HepG2 (cell line): Measurements from ENCODE around the gene STARD10. TPM values are rescaled to one million over a fixed set of nuclear protein-coding genes. Genes with fewer than 3 reads are reported as not detected.

Source experiments
- ATM ChIP-seq: fragments of 450-650 bp; IDR thresholded peaks from 2 replicates; pipeline ENCODE4 v1.7.1; 2017; ENCODE audit warnings: mild to moderate bottlenecking, borderline replicate concordance
- CBX5 ChIP-seq: sonication (generic); formaldehyde crosslinking; IDR thresholded peaks from 2 replicates; pipeline ENCODE4 v1.4.0; 2020; ENCODE audit warnings: missing genetic modification reagents, borderline replicate concordance
- ELF3 ChIP-seq: IDR thresholded peaks from 2 replicates; pipeline ENCODE4 v1.6.1; 2016; ENCODE audit warnings: missing genetic modification reagents, missing compliant biosample characterization
- ELF4 ChIP-seq: sonication (generic); formaldehyde crosslinking; IDR thresholded peaks from 2 replicates; pipeline ENCODE4 v1.5.0; 2020; ENCODE audit warnings: missing genetic modification reagents, mild to moderate bottlenecking, moderate library complexity, borderline replicate concordance
- EZH2 ChIP-seq: conservative IDR thresholded peaks from 2 replicates; pipeline ENCODE4 v1.6.1; 2012; ENCODE audit warnings: mild to moderate bottlenecking, low read depth, low read length, moderate library complexity
- KLF6 ChIP-seq: IDR thresholded peaks from 2 replicates; pipeline ENCODE4 v1.8.0; 2016; ENCODE audit warnings: missing biosample characterization, missing genetic modification reagents
- NAIF1 ChIP-seq: sonication (generic); formaldehyde crosslinking; IDR thresholded peaks from 2 replicates; pipeline ENCODE4 v1.5.0; 2020; ENCODE audit warnings: mild to moderate bottlenecking, missing genetic modification reagents, borderline replicate concordance
- RCOR2 ChIP-seq: IDR thresholded peaks from 2 replicates; pipeline ENCODE4 v1.6.1; 2016; ENCODE audit warnings: missing biosample characterization, missing genetic modification reagents
- REXO4 ChIP-seq: sonication (generic); formaldehyde crosslinking; IDR thresholded peaks from 2 replicates; pipeline ENCODE4 v1.8.0; 2022; ENCODE audit warnings: missing genetic modification reagents, mild to moderate bottlenecking, borderline replicate concordance
- SYNCRIP ChIP-seq: fragments of 200-400 bp; formaldehyde crosslinking; IDR thresholded peaks from 2 replicates; pipeline ENCODE4 v1.6.1; 2018; ENCODE audit warnings: mild to moderate bottlenecking, low read depth, low read length; ENCODE audit not compliant: insufficient read depth
- TAF1 ChIP-seq: sonication (generic); formaldehyde crosslinking; IDR thresholded peaks from 2 replicates; pipeline ENCODE4 v1.4.0; 2020; ENCODE audit warnings: missing genetic modification reagents
- TBL1XR1 ChIP-seq: fragments of 150-350 bp; IDR thresholded peaks from 2 replicates; pipeline ENCODE4 v1.6.1; 2014; ENCODE audit warnings: borderline replicate concordance, low read length; ENCODE audit not compliant: partially characterized antibody
- TCF7L2 ChIP-seq: IDR thresholded peaks from 2 replicates; pipeline ENCODE4 v1.6.1; 2011; ENCODE audit warnings: mild to moderate bottlenecking, low read depth, low read length, moderate library complexity
- TSC22D2 ChIP-seq: sonication (generic); formaldehyde crosslinking; IDR thresholded peaks from 2 replicates; pipeline ENCODE4 v1.5.1; 2020; ENCODE audit warnings: missing genetic modification reagents, mild to moderate bottlenecking, borderline replicate concordance
- XBP1 ChIP-seq: sonication (generic); formaldehyde crosslinking; IDR thresholded peaks from 2 replicates; pipeline ENCODE4 v1.5.0; 2020; ENCODE audit warnings: missing genetic modification reagents
- ZNF33B ChIP-seq: sonication (generic); formaldehyde crosslinking; IDR thresholded peaks from 2 replicates; pipeline ENCODE4 v1.5.1; 2020; ENCODE audit warnings: mild to moderate bottlenecking, missing genetic modification reagents
- ZNF546 ChIP-seq: sonication (generic); formaldehyde crosslinking; conservative IDR thresholded peaks from 2 replicates; pipeline ENCODE4 v1.8.1; 2023; ENCODE audit warnings: mild to moderate bottlenecking, missing genetic modification reagents
- ZSCAN22 ChIP-seq: sonication (generic); formaldehyde crosslinking; IDR thresholded peaks from 2 replicates; pipeline ENCODE4 v1.4.0; 2020; ENCODE audit warnings: mild to moderate bottlenecking, missing genetic modification reagents
- polyA plus RNA-seq, 8 experiments: library from polyadenylated mRNA; depleted of rRNA in 3 of 8; stranded (reverse) in 7 of 8; unstranded in 1 of 8; fragments of >200 nt; fragmentation: Illumina TruSeq in 4 of 8; extraction: Trizol in 4 of 8; gene quantifications; 2 replicates each; pipeline versions ENCODE4 v1.2.1 to v1.2.3, GENCODE V29; 2011 to 2016; ENCODE audit warnings: low read depth in 4 of 8, missing spikeins in 1 of 8, mixed read lengths in 1 of 8; ENCODE audit not compliant: insufficient read depth in 1 of 8
- total RNA-seq, 5 experiments: library from RNA; depleted of rRNA; stranded (reverse); fragments of >200 nt; fragmentation: Illumina TruSeq; extraction: Trizol; gene quantifications; 2 replicates each; pipeline ENCODE4 v1.2.3, GENCODE V29; 2016; ENCODE audit warnings: low read depth in 1 of 5
- TF ChIP-seq, protein P1 (sequence below): sonication (generic); formaldehyde crosslinking; IDR thresholded peaks from 2 replicates; pipeline ENCODE4 v1.5.0; 2020; ENCODE audit warnings: mild to moderate bottlenecking, missing genetic modification reagents
- TF ChIP-seq, protein P2 (sequence below): sonication (generic); formaldehyde crosslinking; IDR thresholded peaks from 2 replicates; pipeline ENCODE4 v1.4.0; 2020; ENCODE audit warnings: missing genetic modification reagents
- TF ChIP-seq, protein P3 (sequence below): fragments of 450-650 bp; IDR thresholded peaks from 2 replicates; pipeline ENCODE4 v1.6.1; 2017; ENCODE audit warnings: mild to moderate bottlenecking
- TF ChIP-seq, protein P4 (sequence below): sonication (generic); formaldehyde crosslinking; IDR thresholded peaks from 2 replicates; pipeline ENCODE4 v1.4.0; 2020; ENCODE audit warnings: missing genetic modification reagents

Gene STARD10
- total and polyA plus RNA-seq, 2 of the 13 experiments (the other 11 are each of a cell fraction or from before 2014, with no cell fraction given): 260 to 341 TPM

DNA sequence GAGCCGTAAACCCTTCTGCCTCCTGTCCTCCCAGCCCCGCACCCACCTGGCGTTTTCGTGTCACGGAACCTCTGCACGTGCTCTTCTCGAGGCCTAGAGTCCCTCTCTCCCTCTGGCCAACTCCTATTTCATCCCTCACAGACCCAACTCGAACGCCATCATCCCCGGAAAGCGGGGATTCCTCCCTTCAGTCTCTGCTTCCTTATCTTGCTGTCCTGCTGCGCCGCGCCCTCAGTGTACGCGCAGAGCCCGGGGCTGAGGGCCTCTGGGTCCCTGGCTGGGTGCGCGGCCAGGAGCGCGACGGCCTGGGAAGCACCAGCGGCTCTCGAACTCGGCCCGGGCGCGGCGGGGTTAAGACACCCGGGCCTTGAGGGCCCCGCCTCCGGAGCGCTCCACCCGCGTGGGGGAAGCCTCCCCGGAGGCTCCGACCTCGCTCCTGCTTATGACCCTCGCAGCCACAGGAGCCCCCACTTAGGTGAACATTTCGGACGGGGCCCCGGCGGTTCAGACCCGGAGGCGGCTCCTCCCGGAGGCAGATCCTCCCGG is 20.0 kb upstream of the STARD10 start (continued):
- TF ChIP-seq ZSCAN22 (no peak), KLF6 (CRISPR knock-in tag) (no peak), ATM (no peak), TSC22D2 (peak; percentile 21; the same call in 1 of the 2 replicates), ZNF33B (CRISPR knock-in tag) (peak; percentile 79; the same call in 1 of the 2 replicates), XBP1 (CRISPR knock-in tag) (0 out of 2 replicates have a peak, but pooled peaks have one; percentile 47), EZH2 (no peak), TBL1XR1 (peak; percentile 21), REXO4 (CRISPR knock-in tag) (no peak; the same call in 1 of the 2 replicates), ZNF546 (CRISPR knock-in tag) (no peak), RCOR2 (CRISPR knock-in tag) (0 out of 2 replicates have a peak, but pooled peaks have one; percentile 15), TCF7L2 (no peak), TAF1 (peak; percentile 72), ELF4 (CRISPR knock-in tag) (peak; percentile 45; the same call in 1 of the 2 replicates), NAIF1 (CRISPR knock-in tag) (no peak), SYNCRIP (no peak), ELF3 (CRISPR knock-in tag) (no peak; the same call in 1 of the 2 replicates), CBX5 (CRISPR knock-in tag) (no peak)
- TF ChIP-seq, protein P1, sequence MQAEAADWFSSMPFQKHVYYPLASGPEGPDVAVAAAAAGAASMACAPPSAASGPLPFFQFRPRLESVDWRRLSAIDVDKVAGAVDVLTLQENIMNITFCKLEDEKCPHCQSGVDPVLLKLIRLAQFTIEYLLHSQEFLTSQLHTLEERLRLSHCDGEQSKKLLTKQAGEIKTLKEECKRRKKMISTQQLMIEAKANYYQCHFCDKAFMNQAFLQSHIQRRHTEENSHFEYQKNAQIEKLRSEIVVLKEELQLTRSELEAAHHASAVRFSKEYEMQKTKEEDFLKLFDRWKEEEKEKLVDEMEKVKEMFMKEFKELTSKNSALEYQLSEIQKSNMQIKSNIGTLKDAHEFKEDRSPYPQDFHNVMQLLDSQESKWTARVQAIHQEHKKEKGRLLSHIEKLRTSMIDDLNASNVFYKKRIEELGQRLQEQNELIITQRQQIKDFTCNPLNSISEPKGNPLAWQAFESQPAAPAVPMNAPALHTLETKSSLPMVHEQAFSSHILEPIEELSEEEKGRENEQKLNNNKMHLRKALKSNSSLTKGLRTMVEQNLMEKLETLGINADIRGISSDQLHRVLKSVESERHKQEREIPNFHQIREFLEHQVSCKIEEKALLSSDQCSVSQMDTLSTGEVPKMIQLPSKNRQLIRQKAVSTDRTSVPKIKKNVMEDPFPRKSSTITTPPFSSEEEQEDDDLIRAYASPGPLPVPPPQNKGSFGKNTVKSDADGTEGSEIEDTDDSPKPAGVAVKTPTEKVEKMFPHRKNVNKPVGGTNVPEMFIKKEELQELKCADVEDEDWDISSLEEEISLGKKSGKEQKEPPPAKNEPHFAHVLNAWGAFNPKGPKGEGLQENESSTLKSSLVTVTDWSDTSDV (CRISPR knock-in tag): peak; percentile 78; the same call in 1 of the 2 replicates
- TF ChIP-seq, protein P2, sequence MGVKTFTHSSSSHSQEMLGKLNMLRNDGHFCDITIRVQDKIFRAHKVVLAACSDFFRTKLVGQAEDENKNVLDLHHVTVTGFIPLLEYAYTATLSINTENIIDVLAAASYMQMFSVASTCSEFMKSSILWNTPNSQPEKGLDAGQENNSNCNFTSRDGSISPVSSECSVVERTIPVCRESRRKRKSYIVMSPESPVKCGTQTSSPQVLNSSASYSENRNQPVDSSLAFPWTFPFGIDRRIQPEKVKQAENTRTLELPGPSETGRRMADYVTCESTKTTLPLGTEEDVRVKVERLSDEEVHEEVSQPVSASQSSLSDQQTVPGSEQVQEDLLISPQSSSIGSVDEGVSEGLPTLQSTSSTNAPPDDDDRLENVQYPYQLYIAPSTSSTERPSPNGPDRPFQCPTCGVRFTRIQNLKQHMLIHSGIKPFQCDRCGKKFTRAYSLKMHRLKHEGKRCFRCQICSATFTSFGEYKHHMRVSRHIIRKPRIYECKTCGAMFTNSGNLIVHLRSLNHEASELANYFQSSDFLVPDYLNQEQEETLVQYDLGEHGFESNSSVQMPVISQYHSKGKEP (CRISPR knock-in tag): 0 out of 2 replicates have a peak, but pooled peaks have one; percentile 10
- TF ChIP-seq, protein P3, sequence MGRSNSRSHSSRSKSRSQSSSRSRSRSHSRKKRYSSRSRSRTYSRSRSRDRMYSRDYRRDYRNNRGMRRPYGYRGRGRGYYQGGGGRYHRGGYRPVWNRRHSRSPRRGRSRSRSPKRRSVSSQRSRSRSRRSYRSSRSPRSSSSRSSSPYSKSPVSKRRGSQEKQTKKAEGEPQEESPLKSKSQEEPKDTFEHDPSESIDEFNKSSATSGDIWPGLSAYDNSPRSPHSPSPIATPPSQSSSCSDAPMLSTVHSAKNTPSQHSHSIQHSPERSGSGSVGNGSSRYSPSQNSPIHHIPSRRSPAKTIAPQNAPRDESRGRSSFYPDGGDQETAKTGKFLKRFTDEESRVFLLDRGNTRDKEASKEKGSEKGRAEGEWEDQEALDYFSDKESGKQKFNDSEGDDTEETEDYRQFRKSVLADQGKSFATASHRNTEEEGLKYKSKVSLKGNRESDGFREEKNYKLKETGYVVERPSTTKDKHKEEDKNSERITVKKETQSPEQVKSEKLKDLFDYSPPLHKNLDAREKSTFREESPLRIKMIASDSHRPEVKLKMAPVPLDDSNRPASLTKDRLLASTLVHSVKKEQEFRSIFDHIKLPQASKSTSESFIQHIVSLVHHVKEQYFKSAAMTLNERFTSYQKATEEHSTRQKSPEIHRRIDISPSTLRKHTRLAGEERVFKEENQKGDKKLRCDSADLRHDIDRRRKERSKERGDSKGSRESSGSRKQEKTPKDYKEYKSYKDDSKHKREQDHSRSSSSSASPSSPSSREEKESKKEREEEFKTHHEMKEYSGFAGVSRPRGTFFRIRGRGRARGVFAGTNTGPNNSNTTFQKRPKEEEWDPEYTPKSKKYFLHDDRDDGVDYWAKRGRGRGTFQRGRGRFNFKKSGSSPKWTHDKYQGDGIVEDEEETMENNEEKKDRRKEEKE: no peak
- TF ChIP-seq, protein P4, sequence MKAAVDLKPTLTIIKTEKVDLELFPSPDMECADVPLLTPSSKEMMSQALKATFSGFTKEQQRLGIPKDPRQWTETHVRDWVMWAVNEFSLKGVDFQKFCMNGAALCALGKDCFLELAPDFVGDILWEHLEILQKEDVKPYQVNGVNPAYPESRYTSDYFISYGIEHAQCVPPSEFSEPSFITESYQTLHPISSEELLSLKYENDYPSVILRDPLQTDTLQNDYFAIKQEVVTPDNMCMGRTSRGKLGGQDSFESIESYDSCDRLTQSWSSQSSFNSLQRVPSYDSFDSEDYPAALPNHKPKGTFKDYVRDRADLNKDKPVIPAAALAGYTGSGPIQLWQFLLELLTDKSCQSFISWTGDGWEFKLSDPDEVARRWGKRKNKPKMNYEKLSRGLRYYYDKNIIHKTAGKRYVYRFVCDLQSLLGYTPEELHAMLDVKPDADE: no peak
